Neural cell (in vitro differentiated cells): ENCODE measurements around the gene SLC6A17. TPM values are rescaled to one million over a fixed set of nuclear protein-coding genes. Genes with fewer than 3 reads are reported as not detected.

Experiments used
- H2AFZ ChIP-seq: fragments of 200-600, 300-800 bp; sonication (generic), shearing (Covaris generic); 2 replicates; pipeline ENCODE4 v1.6.0; 2014; ENCODE audit warnings: low read depth, mild to moderate bottlenecking, antibody characterized with exemption, low read length, moderate library complexity
- H3F3A ChIP-seq: fragments of 200-600 bp; shearing (Covaris generic); 2 replicates; pipeline ENCODE4 v1.6.1; 2016; ENCODE audit warnings: mild to moderate bottlenecking, moderate library complexity, mixed read lengths, antibody characterized with exemption, low read length; ENCODE audit not compliant: insufficient read depth, poor library complexity, severe bottlenecking
- H3K27ac ChIP-seq: fragments of 200-600, 300-800 bp; sonication (generic), shearing (Covaris generic); 2 replicates; pipeline ENCODE4 v1.5.1; 2014; ENCODE audit warnings: mild to moderate bottlenecking, low read length, moderate library complexity
- H3K27me3 ChIP-seq: fragments of 300-800, 200-600 bp; sonication (generic), shearing (Covaris generic); 2 replicates; pipeline ENCODE4 v1.6.0; 2014; ENCODE audit warnings: mild to moderate bottlenecking, low read depth, low read length, moderate library complexity; ENCODE audit not compliant: insufficient read depth
- H3K36me3 ChIP-seq: fragments of 300-800, 200-600 bp; sonication (generic), shearing (Covaris generic); 2 replicates; pipeline ENCODE4 v1.5.1; 2014; ENCODE audit warnings: mild to moderate bottlenecking, antibody characterized with exemption, low read length, moderate library complexity; ENCODE audit not compliant: insufficient read depth
- H3K4me2 ChIP-seq: fragments of 300-800, 200-600 bp; sonication (generic), shearing (Covaris generic); 2 replicates; pipeline ENCODE4 v1.6.0; 2014; ENCODE audit warnings: mild to moderate bottlenecking, low read length
- H3K4me3 ChIP-seq: fragments of 300-800, 200-600 bp; sonication (generic), shearing (Covaris generic); 2 replicates; pipeline ENCODE4 v1.5.1; 2014; ENCODE audit warnings: mild to moderate bottlenecking, low read length, moderate library complexity
- H3K79me2 ChIP-seq: fragments of 200-600 bp; shearing (Covaris generic); replicated peaks from 2 replicates; pipeline ENCODE4 v1.6.0; 2014; ENCODE audit warnings: mild to moderate bottlenecking, low read length, moderate library complexity; ENCODE audit not compliant: insufficient read depth
- H3K9ac ChIP-seq: fragments of 300-800, 200-600 bp; sonication (generic), shearing (Covaris generic); 2 replicates; pipeline ENCODE4 v1.6.1; 2016; ENCODE audit warnings: mild to moderate bottlenecking, low read length, mixed read lengths
- H3K9me2 ChIP-seq: fragments of 200-600 bp; shearing (Covaris generic); 2 replicates; pipeline ENCODE4 v1.6.1; 2016; ENCODE audit warnings: mild to moderate bottlenecking, low read length, mixed read lengths; ENCODE audit not compliant: insufficient read depth
- H3K9me3 ChIP-seq: fragments of 200-600, 300-800 bp; sonication (generic), shearing (Covaris generic); 2 replicates; pipeline ENCODE4 v1.6.1; 2016; ENCODE audit warnings: mild to moderate bottlenecking, mixed run types, low read length, moderate library complexity, mixed read lengths
- H4K20me1 ChIP-seq: fragments of 200-600 bp; shearing (Covaris generic); 2 replicates; pipeline ENCODE4 v1.6.1; 2016; ENCODE audit warnings: mild to moderate bottlenecking, mixed run types; ENCODE audit not compliant: insufficient read depth
- CTCF ChIP-seq: fragments of 450-650 bp; IDR thresholded peaks from 2 replicates; pipeline ENCODE4 v1.5.1; 2014; ENCODE audit warnings: antibody characterized with exemption, mild to moderate bottlenecking, moderate library complexity; ENCODE audit not compliant: poor library complexity, severe bottlenecking
- EP300 ChIP-seq: fragments of 450-650 bp; conservative IDR thresholded peaks from 2 replicates; pipeline ENCODE4 v1.6.1; 2014; ENCODE audit warnings: antibody characterized with exemption, mild to moderate bottlenecking, moderate library complexity; ENCODE audit not compliant: poor library complexity, severe bottlenecking
- EZH2 ChIP-seq: fragments of 200-600, 300-800 bp; shearing (Covaris generic), sonication (generic); IDR thresholded peaks from 2 replicates; pipeline ENCODE4 v1.6.1; 2014; ENCODE audit warnings: antibody characterized with exemption, low read length, borderline replicate concordance, mild to moderate bottlenecking; ENCODE audit not compliant: insufficient read depth, poor library complexity, severe bottlenecking
- MXI1 ChIP-seq: fragments of 450-650 bp; conservative IDR thresholded peaks from 2 replicates; pipeline ENCODE4 v1.6.1; 2014; ENCODE audit warnings: antibody characterized with exemption, mild to moderate bottlenecking; ENCODE audit not compliant: poor library complexity, severe bottlenecking
- POLR2AphosphoS5 ChIP-seq: IDR thresholded peaks from 2 replicates; pipeline ENCODE4 v1.6.1; 2012
- RAD21 ChIP-seq: fragments of 450-650 bp; conservative IDR thresholded peaks from 2 replicates; pipeline ENCODE4 v1.6.1; 2014; ENCODE audit warnings: antibody characterized with exemption, mild to moderate bottlenecking, moderate library complexity
- REST ChIP-seq: IDR thresholded peaks from 2 replicates; pipeline ENCODE4 v1.6.1; 2012; ENCODE audit warnings: borderline replicate concordance
- SMC3 ChIP-seq: fragments of 450-650 bp; conservative IDR thresholded peaks from 2 replicates; pipeline ENCODE4 v1.6.1; 2014; ENCODE audit warnings: antibody characterized with exemption, mild to moderate bottlenecking, moderate library complexity; ENCODE audit not compliant: poor library complexity
- TAF1 ChIP-seq: IDR thresholded peaks from 2 replicates; pipeline ENCODE4 v1.6.1; 2012; ENCODE audit warnings: low read depth
- polyA plus RNA-seq: library from polyadenylated mRNA; depleted of rRNA; stranded (reverse); fragments of >200 nt; gene quantifications from 2 replicates; pipeline ENCODE4 v1.2.3, GENCODE V29; 2014

SLC6A17 gene
- polyA plus RNA-seq, 1 donor from 2014 or later = 3.5 TPM

- no peaks in the 10 kb centered on the region for H3K9me2 ChIP-seq
- H4K20me1 ChIP-seq = no peaks in the 10 kb centered on the region
These were observed 26.1 kb downstream of the SLC6A17 start for GRCh38 chr1:110176299-110176956.

GRCh38 chr1:110177775-110178174, 27.5 kb downstream of the SLC6A17 start:
- Histone ChIP-seq H3K36me3 (no peaks in the 10 kb centered on the region), H3K9me3 (no peaks in the 10 kb centered on the region), H3K27ac (no peak overlapping the region), H4K20me1 (no peaks in the 10 kb centered on the region), H3K4me2 (no peak overlapping the region), H3K4me3 (no peak overlapping the region), H3K9me2 (no peaks in the 10 kb centered on the region), H3K27me3 (no peaks in the 10 kb centered on the region), H3F3A (no peaks in the 10 kb centered on the region), H2AFZ (no peak overlapping the region), H3K79me2 (no peaks in the 10 kb centered on the region), H3K9ac (no peak overlapping the region)
- TF ChIP-seq EP300 = no peak
- TF ChIP-seq EZH2 = no peak
- TF ChIP-seq MXI1 = no peak
- TF ChIP-seq POLR2AphosphoS5 = no peak
- TF ChIP-seq TAF1 = no peak
- TF ChIP-seq REST = no peak
- no peak for TF ChIP-seq SMC3
- no peak for TF ChIP-seq RAD21

More at GRCh38 chr1:110176299-110176956, 26.1 kb downstream of the SLC6A17 start:
- H2AFZ ChIP-seq = no peak overlapping the region
- no peaks in the 10 kb centered on the region for H3K27me3 ChIP-seq
- no peak overlapping the region for H3K9ac ChIP-seq
- H3K79me2 ChIP-seq = no peaks in the 10 kb centered on the region
- H3K4me2 ChIP-seq = no peak overlapping the region
- H3K36me3 ChIP-seq = no peaks in the 10 kb centered on the region
- TF ChIP-seq TAF1 = no peak
- no peak for TF ChIP-seq CTCF
- no peak for TF ChIP-seq EP300
- no peak for TF ChIP-seq EZH2
- no peak for TF ChIP-seq REST
- TF ChIP-seq POLR2AphosphoS5 = no peak
- TF ChIP-seq MXI1 = no peak
- no peak for TF ChIP-seq SMC3
- TF ChIP-seq RAD21 = no peak
- no peaks in the 10 kb centered on the region for H3K9me3 ChIP-seq
- H3K4me3 ChIP-seq = no peak overlapping the region
- H3F3A ChIP-seq = no peaks in the 10 kb centered on the region
- no peak overlapping the region for H3K27ac ChIP-seq
